Activated naive CD4-positive, alpha-beta T cell treated with anti-CD3 and anti-CD28 coated beads for 36 hours (primary cell): ENCODE data around the gene CMTM7. TPM values are rescaled to one million over a fixed set of nuclear protein-coding genes. Genes with fewer than 3 reads are reported as not detected.
A peak's percentile ranks its signal among the peaks of the same experiment; 100 is the strongest.
"Not testable (repeated sequence)": the region's sequence is repeated elsewhere in the genome, so short reads cannot be mapped to it uniquely, and the experiment has no call there.

Experiments used
- CTCF ChIA-PET: fragments of 350-600 bp; sonication (Branson Sonifier 250); formaldehyde crosslinking; loops from one replicate; lab custom pipeline; 2021; ENCODE audit warnings: antibody characterized with exemption; lab: Charles Lee
- DNase-seq: peaks from one replicate; pipeline ENCODE4 v3.0.0-alpha.2; 2020
- H3K27ac Mint-ChIP-seq: one replicate; pipeline ENCODE4 v1.8.0; 2021; ENCODE audit warnings: mild to moderate bottlenecking, mixed read lengths
- H3K27me3 Mint-ChIP-seq: one replicate; pipeline ENCODE4 v1.8.0; 2021; ENCODE audit warnings: low read depth, mixed read lengths
- H3K36me3 Mint-ChIP-seq: one replicate; pipeline ENCODE4 v1.8.0; 2021; ENCODE audit warnings: low read depth, mixed read lengths
- H3K4me1 Mint-ChIP-seq: one replicate; pipeline ENCODE4 v1.8.0; 2021; ENCODE audit warnings: low read depth, mixed read lengths
- H3K4me3 Mint-ChIP-seq: one replicate; pipeline ENCODE4 v1.8.0; 2021; ENCODE audit warnings: mild to moderate bottlenecking, moderate library complexity, mixed read lengths
- H3K9me3 Mint-ChIP-seq: one replicate; pipeline ENCODE4 v1.8.0; 2021; ENCODE audit warnings: mixed read lengths
- intact Hi-C: fragments of 100-400 bp; cut with micrococcal nuclease; formaldehyde crosslinking; loops from one replicate; pipeline ENCODE4 v1.15.1; 2023
- total RNA-seq, 2 experiments: library from RNA; stranded (reverse); gene quantifications; one replicate each; pipeline ENCODE4 v1.2.3, GENCODE V29; 2021

The CMTM7 gene
- total RNA-seq, 2 experiments from 2014 or later: 59.1 to 60.2 TPM

DNA sequence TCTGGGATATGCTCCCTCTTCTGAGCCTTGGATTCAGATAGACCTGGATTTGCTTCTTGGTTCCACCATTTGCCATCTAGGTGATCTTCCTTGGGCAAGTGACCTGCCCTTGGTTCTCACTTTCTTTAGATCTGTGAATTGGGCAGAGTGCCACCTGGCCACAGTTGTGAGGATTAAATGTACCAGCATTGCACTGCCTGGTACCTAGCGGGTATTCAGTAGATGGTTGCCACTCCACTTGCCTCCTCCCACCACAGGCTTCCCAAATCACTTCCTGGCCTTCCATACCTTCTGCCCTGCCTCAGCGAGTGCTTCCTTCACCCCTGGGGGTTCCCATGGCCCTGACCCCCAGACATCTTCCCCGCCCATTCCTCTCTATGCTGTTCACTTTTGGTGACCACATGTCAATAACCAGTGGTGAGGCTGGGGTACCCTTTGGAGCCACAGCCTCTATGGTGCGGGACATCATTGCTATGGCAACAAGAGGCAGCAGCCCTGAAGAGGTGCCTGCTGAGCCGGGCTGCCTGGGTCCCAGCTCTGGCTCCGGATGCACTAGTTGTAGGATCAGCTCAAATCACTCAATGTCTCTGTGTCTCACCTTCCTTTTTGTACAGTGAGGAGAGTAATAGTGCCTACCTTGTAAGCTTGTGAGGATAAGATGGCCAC is 40.5 kb downstream of the CMTM7 start:
- DNase-seq: no peak
- H3K27ac Mint-ChIP-seq: peak overlapping the region; percentile 99
- no peaks in the 10 kb centered on the region for H3K9me3 Mint-ChIP-seq
- H3K36me3 Mint-ChIP-seq: peaks cover 5% of the 10 kb centered on the region
- no peaks in the 10 kb centered on the region for H3K27me3 Mint-ChIP-seq
- intact Hi-C loops: loop anchor here (1.0 to 2.0 kb wide), 2 partner anchors 8 to 57 kb away; no protein-coding TSS in a partner anchor
- H3K4me1 Mint-ChIP-seq: peaks cover 86% of the 10 kb centered on the region
- CTCF ChIA-PET: interaction anchor here (1.5 to 2.7 kb wide), 5 partner anchors 9 to 36 kb away, joined by 3 to 15 read pairs (median 6); no protein-coding TSS in a partner anchor
- peak overlapping the region; percentile 76 for H3K4me3 Mint-ChIP-seq

GRCh38 chr3:32432711-32433530 is 41.3 kb downstream of the CMTM7 start:
- CTCF ChIA-PET: interaction anchor here (1.2 to 2.7 kb wide), 8 partner anchors 10 to 58 kb away, joined by 3 to 15 read pairs (median 6); no protein-coding TSS in a partner anchor
- Mint-ChIP-seq H3K27me3 (no peaks in the 10 kb centered on the region), H3K4me1 (peaks cover 84% of the 10 kb centered on the region)

GRCh38 chr3:32434206-32434605 is 42.6 kb downstream of the CMTM7 start:
- CTCF ChIA-PET: interaction anchor here (1.5 to 2.7 kb wide), 4 partner anchors 24 to 59 kb away, joined by 4 to 15 read pairs (median 6); no protein-coding TSS in a partner anchor
- H3K27ac Mint-ChIP-seq: peak overlapping the region; percentile 99
- intact Hi-C loops: no loop called here

More at GRCh38 chr3:32432711-32433530, 41.3 kb downstream of the CMTM7 start:
- intact Hi-C loops: loop anchor here (1.0 to 2.0 kb wide), 7 partner anchors 9 to 58 kb away; partner anchors contain the start of gene CMTM7
- Mint-ChIP-seq H3K27ac (peak overlapping the region; percentile 99), H3K36me3 (peaks cover 5% of the 10 kb centered on the region), H3K9me3 (no peaks in the 10 kb centered on the region), H3K4me3 (peak overlapping the region; percentile 76)
- peak; percentile 59 for DNase-seq

DNA sequence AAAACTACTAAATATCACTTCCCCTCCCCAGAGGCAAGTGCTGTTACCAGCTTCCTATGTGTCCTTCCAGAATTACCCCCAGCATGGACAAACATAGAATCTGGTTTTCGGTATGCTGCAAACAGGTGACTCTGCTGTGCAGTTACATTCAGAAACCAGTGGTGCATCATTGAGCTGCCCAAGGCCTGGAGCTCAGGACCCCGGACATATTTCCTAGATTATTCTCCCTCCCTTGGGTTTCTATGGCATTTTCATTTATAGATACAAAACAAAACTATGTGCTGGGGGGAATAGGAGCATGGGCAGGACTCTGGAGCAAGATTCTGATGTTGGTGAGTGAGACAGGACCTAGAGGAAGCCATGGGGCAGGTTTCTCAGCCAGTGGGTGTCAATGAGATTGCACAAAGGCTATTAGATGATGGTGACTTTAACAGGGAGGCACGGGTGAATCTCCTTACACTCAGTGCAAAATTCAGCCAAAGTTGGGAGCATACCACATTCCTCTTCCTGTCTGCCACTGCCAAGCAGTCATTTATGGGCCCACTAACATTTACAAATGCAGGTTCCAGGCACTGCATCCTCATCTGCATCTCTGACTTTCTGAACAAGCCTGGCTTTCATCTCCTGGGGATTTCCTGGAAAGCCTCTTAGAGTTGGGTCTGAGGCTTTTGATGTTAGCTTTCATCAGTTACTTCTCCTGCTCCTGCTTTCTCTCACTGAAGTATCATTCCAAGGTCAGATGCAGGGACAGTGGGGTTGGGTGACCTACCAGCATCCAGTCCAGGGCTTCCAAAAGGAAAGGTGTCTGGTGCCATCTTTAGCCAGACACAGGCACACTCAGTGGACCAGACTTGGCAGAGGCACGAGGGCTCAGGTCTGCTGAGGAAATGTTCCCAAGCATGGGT is 44.5 kb downstream of the CMTM7 start:
- H3K27me3 Mint-ChIP-seq: no peaks in the 10 kb centered on the region
- H3K4me3 Mint-ChIP-seq: no peak overlapping the region
- intact Hi-C loops: no loop called here
- peak; percentile 69 for DNase-seq
- peaks cover 4% of the 10 kb centered on the region for H3K36me3 Mint-ChIP-seq
- CTCF ChIA-PET: interaction anchor here (1.1 to 1.8 kb wide), 2 partner anchors 20 to 32 kb away, joined by 3 to 4 read pairs; no protein-coding TSS in a partner anchor
- peak overlapping the region; percentile 81 for H3K27ac Mint-ChIP-seq
- no peaks in the 10 kb centered on the region for H3K9me3 Mint-ChIP-seq
- peaks cover 81% of the 10 kb centered on the region for H3K4me1 Mint-ChIP-seq

More at GRCh38 chr3:32434206-32434605, 42.6 kb downstream of the CMTM7 start:
- H3K36me3 Mint-ChIP-seq: peaks cover 5% of the 10 kb centered on the region
- H3K9me3 Mint-ChIP-seq: no peaks in the 10 kb centered on the region
- no peak for DNase-seq
- no peak overlapping the region for H3K4me3 Mint-ChIP-seq
- H3K27me3 Mint-ChIP-seq: no peaks in the 10 kb centered on the region
- H3K4me1 Mint-ChIP-seq: peaks cover 86% of the 10 kb centered on the region

- H3K4me1 Mint-ChIP-seq: peaks cover 81% of the 10 kb centered on the region
- intact Hi-C loops: no loop called here
- DNase-seq: no peak
- peak overlapping the region; percentile 81 for H3K27ac Mint-ChIP-seq
- no peaks in the 10 kb centered on the region for H3K9me3 Mint-ChIP-seq
- H3K27me3 Mint-ChIP-seq: no peaks in the 10 kb centered on the region
- no peak overlapping the region for H3K4me3 Mint-ChIP-seq
- H3K36me3 Mint-ChIP-seq: peaks cover 7% of the 10 kb centered on the region
- CTCF ChIA-PET: interaction anchor here (1.1 to 1.8 kb wide), 2 partner anchors 20 to 31 kb away, joined by 3 to 4 read pairs; no protein-coding TSS in a partner anchor
Measured at GRCh38 chr3:32436816-32437189, 45.1 kb downstream of the CMTM7 start.

- no peaks in the 10 kb centered on the region for H3K27me3 Mint-ChIP-seq
- intact Hi-C loops: no loop called here
- H3K9me3 Mint-ChIP-seq: no peaks in the 10 kb centered on the region
- peaks cover 78% of the 10 kb centered on the region for H3K4me1 Mint-ChIP-seq
- no peak overlapping the region for H3K4me3 Mint-ChIP-seq
- CTCF ChIA-PET: interaction anchor here (0.6 to 2.8 kb wide), 6 partner anchors 22 to 793 kb away, joined by 3 to 13 read pairs (median 4); no protein-coding TSS in a partner anchor
- H3K27ac Mint-ChIP-seq: no peak overlapping the region
- H3K36me3 Mint-ChIP-seq: peaks cover 12% of the 10 kb centered on the region
- no peak for DNase-seq
Measured at GRCh38 chr3:32437896-32438295, 46.2 kb downstream of the CMTM7 start.

GRCh38 chr3:32438596-32439344 is 47.1 kb downstream of the CMTM7 start:
- intact Hi-C loops: loop anchor here (1.0 kb wide), 1 partner anchor 20 kb away; no protein-coding TSS in a partner anchor
- CTCF ChIA-PET: interaction anchor here (0.9 to 2.8 kb wide), 4 partner anchors 16 to 29 kb away, joined by 3 to 13 read pairs (median 4); no protein-coding TSS in a partner anchor
- H3K36me3 Mint-ChIP-seq: peaks cover 20% of the 10 kb centered on the region
- no peaks in the 10 kb centered on the region for H3K27me3 Mint-ChIP-seq
- H3K4me3 Mint-ChIP-seq: peak overlapping the region; percentile 19
- H3K27ac Mint-ChIP-seq: peak overlapping the region; percentile 84
- no peaks in the 10 kb centered on the region for H3K9me3 Mint-ChIP-seq
- peak; percentile 67 for DNase-seq
- H3K4me1 Mint-ChIP-seq: peaks cover 79% of the 10 kb centered on the region

DNA sequence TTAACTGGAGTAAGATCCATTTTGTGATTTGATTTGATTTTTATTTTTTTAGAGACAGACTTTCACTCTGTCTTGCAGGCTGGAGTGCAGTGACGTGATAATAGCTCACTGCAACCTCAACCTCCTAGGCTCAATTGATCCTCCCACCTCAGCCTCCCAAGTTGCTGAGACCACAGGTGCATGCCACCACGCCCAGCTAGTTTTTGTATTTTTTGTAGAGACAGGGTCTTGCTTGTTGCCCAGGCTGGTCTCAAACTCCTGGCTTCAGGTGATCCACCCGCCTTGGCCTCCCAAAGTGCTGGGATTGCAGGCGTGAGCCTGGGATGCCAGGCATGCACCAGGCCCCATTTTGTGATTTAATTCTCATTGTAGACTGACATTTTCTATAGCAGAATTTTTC is 47.8 kb downstream of the CMTM7 start:
- peak; percentile 4 for DNase-seq
- CTCF ChIA-PET: interaction anchor here (0.9 to 2.8 kb wide), 3 partner anchors 15 to 28 kb away, joined by 3 to 13 read pairs (median 3); no protein-coding TSS in a partner anchor
- Mint-ChIP-seq H3K27ac (peak overlapping the region; percentile 84), H3K36me3 (peaks cover 20% of the 10 kb centered on the region), H3K4me1 (peaks cover 84% of the 10 kb centered on the region)
- not testable (repeated sequence) for H3K9me3 Mint-ChIP-seq, H3K4me3 Mint-ChIP-seq, H3K27me3 Mint-ChIP-seq
- intact Hi-C loops: loop anchor here (1.0 kb wide), 1 partner anchor 19 kb away; no protein-coding TSS in a partner anchor

- intact Hi-C loops: no loop called here
- Mint-ChIP-seq H3K4me1 (peaks cover 81% of the 10 kb centered on the region), H3K27ac (no peak overlapping the region), H3K36me3 (peaks cover 24% of the 10 kb centered on the region), H3K9me3 (no peaks in the 10 kb centered on the region), H3K27me3 (no peaks in the 10 kb centered on the region), H3K4me3 (no peak overlapping the region)
- CTCF ChIA-PET: interaction anchor here (0.6 to 1.7 kb wide), 6 partner anchors 13 to 261 kb away, joined by 3 to 5 read pairs (median 4); no protein-coding TSS in a partner anchor
- peak; percentile 5 for DNase-seq
Measured at GRCh38 chr3:32440611-32441350, 49.1 kb downstream of the CMTM7 start.

DNA sequence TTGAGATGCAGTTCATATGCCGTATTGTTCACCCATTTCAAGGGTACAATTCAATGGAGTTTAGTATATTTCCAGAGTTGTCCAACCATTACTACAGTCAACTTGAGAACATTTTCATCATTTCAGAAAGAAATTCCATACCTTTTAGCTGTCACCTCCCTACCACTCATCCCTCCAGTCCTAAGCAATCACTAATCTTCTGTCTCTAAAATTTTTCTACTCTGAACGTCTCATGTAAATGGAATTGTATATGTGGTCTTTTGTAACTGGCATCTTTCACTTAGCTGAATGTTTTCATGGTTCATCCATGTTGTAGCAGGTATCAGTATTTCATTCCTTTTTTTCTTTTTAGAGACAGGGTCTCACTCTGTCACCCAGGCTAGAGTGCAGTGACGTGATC is 51.1 kb downstream of the CMTM7 start:
- Mint-ChIP-seq H3K4me1 (peaks cover 82% of the 10 kb centered on the region), H3K27ac (no peak overlapping the region)
- intact Hi-C loops: no loop called here

More for the DNA sequence above, 51.1 kb downstream of the CMTM7 start:
- Mint-ChIP-seq H3K9me3 (no peaks in the 10 kb centered on the region), H3K36me3 (peaks cover 37% of the 10 kb centered on the region), H3K27me3 (no peaks in the 10 kb centered on the region), H3K4me3 (no peak overlapping the region)
- no peak for DNase-seq
- CTCF ChIA-PET: interaction anchor here (0.9 to 1.3 kb wide), 3 partner anchors 15 to 25 kb away, joined by 3 to 6 read pairs (median 3); no protein-coding TSS in a partner anchor
